ENCODE measurements around the gene ITCH. TPM values are rescaled to one million over a fixed set of nuclear protein-coding genes. Genes with fewer than 3 reads are reported as not detected.
A peak's percentile ranks its signal among the peaks of the same experiment; 100 is the strongest.

Gene ITCH
- total and polyA plus RNA-seq, 9 of the 15 experiments (the other 6 are each of a cell fraction or from before 2014, with no cell fraction given) = 7.5 to 53.0 (median 22.9) TPM

GRCh38 chr20:34350095-34350494 lies 13.0 kb upstream of the ITCH start (continued):
- TF ChIP-seq, protein P1, sequence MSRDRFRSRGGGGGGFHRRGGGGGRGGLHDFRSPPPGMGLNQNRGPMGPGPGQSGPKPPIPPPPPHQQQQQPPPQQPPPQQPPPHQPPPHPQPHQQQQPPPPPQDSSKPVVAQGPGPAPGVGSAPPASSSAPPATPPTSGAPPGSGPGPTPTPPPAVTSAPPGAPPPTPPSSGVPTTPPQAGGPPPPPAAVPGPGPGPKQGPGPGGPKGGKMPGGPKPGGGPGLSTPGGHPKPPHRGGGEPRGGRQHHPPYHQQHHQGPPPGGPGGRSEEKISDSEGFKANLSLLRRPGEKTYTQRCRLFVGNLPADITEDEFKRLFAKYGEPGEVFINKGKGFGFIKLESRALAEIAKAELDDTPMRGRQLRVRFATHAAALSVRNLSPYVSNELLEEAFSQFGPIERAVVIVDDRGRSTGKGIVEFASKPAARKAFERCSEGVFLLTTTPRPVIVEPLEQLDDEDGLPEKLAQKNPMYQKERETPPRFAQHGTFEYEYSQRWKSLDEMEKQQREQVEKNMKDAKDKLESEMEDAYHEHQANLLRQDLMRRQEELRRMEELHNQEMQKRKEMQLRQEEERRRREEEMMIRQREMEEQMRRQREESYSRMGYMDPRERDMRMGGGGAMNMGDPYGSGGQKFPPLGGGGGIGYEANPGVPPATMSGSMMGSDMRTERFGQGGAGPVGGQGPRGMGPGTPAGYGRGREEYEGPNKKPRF (IDR thresholded peaks at IDR 0.05; ENCODE audit: low read depth, low read length) = no peak
- TF ChIP-seq ELF1 (tag; IDR thresholded peaks at IDR 0.05) (peak; percentile 32; the same call in 1 of the 2 replicates), TAF7 (tag; IDR thresholded peaks at IDR 0.05) (0 out of 2 replicates have a peak, but pooled peaks have one; percentile 54), KLF10 (CRISPR knock-in tag; IDR thresholded peaks at IDR 0.05) (no peak), CEBPB (tag; IDR thresholded peaks at IDR 0.05) (peak; percentile 60), TEAD1 (CRISPR knock-in tag; IDR thresholded peaks at IDR 0.05) (no peak), HSF4 (CRISPR knock-in tag; IDR thresholded peaks at IDR 0.05; ENCODE audit: borderline replicate concordance) (no peak), PHF8 (IDR thresholded peaks at IDR 0.05; ENCODE audit: borderline replicate concordance, low read length) (no peak), RBM14 (IDR thresholded peaks at IDR 0.05; ENCODE audit: borderline replicate concordance, insufficient read depth, low read depth, low read length) (no peak), SNAPC5 (CRISPR knock-in tag; IDR thresholded peaks at IDR 0.05) (no peak), JUND (IDR thresholded peaks at IDR 0.05; ENCODE audit: borderline replicate concordance, low read depth, low read length) (no peak), JUND (tag; IDR thresholded peaks at IDR 0.05; ENCODE audit: borderline replicate concordance, low read depth, low read length) (peak; percentile 40; the same call in 1 of the 3 replicates), THRB (CRISPR knock-in tag; conservative IDR thresholded peaks at IDR 0.05) (no peak), L3MBTL2 (IDR thresholded peaks at IDR 0.05) (no peak), NR4A1 (CRISPR knock-in tag; IDR thresholded peaks at IDR 0.05) (no peak), NR4A1 (tag; IDR thresholded peaks at IDR 0.05) (no peak)
- TF ChIP-seq, protein P2, sequence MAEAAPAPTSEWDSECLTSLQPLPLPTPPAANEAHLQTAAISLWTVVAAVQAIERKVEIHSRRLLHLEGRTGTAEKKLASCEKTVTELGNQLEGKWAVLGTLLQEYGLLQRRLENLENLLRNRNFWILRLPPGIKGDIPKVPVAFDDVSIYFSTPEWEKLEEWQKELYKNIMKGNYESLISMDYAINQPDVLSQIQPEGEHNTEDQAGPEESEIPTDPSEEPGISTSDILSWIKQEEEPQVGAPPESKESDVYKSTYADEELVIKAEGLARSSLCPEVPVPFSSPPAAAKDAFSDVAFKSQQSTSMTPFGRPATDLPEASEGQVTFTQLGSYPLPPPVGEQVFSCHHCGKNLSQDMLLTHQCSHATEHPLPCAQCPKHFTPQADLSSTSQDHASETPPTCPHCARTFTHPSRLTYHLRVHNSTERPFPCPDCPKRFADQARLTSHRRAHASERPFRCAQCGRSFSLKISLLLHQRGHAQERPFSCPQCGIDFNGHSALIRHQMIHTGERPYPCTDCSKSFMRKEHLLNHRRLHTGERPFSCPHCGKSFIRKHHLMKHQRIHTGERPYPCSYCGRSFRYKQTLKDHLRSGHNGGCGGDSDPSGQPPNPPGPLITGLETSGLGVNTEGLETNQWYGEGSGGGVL (CRISPR knock-in tag; IDR thresholded peaks at IDR 0.05) = no peak
- TF ChIP-seq, protein P3, sequence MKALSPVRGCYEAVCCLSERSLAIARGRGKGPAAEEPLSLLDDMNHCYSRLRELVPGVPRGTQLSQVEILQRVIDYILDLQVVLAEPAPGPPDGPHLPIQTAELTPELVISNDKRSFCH (CRISPR knock-in tag; IDR thresholded peaks at IDR 0.05) = no peak
- TF ChIP-seq, protein P3 (tag; IDR thresholded peaks at IDR 0.05) = peak; percentile 81; the same call in 1 of the 2 replicates
- TF ChIP-seq, protein P4, sequence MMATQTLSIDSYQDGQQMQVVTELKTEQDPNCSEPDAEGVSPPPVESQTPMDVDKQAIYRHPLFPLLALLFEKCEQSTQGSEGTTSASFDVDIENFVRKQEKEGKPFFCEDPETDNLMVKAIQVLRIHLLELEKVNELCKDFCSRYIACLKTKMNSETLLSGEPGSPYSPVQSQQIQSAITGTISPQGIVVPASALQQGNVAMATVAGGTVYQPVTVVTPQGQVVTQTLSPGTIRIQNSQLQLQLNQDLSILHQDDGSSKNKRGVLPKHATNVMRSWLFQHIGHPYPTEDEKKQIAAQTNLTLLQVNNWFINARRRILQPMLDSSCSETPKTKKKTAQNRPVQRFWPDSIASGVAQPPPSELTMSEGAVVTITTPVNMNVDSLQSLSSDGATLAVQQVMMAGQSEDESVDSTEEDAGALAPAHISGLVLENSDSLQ (IDR thresholded peaks at IDR 0.05) = peak; percentile 33; the same call in 1 of the 2 replicates
